Neural crest cell (in vitro differentiated cells): ENCODE data around the gene RPS26. TPM values are rescaled to one million over a fixed set of nuclear protein-coding genes. Genes with fewer than 3 reads are reported as not detected.

ENCODE experiments used
- DNase-seq: peaks from one replicate; pipeline ENCODE4 v3.0.0; 2021; ENCODE audit warnings: low read depth, mixed read lengths, low spot score
- H3K27ac Mint-ChIP-seq: one replicate; pipeline ENCODE4 v1.8.0; 2021; ENCODE audit warnings: mild to moderate bottlenecking, mixed read lengths; ENCODE audit not compliant: unreplicated experiment
- H3K27me3 Mint-ChIP-seq: 2 replicates; pipeline ENCODE4 v1.8.0; 2021; ENCODE audit warnings: low read depth, mild to moderate bottlenecking, mixed read lengths
- H3K36me3 Mint-ChIP-seq: 2 replicates; pipeline ENCODE4 v1.8.0; 2021; ENCODE audit warnings: low read depth, mild to moderate bottlenecking, mixed read lengths
- H3K4me1 Mint-ChIP-seq: 2 replicates; pipeline ENCODE4 v1.8.0; 2021; ENCODE audit warnings: mixed read lengths
- H3K4me3 Mint-ChIP-seq: one replicate; pipeline ENCODE4 v1.8.0; 2021; ENCODE audit warnings: mild to moderate bottlenecking, mixed read lengths
- H3K9me3 Mint-ChIP-seq: 2 replicates; pipeline ENCODE4 v1.8.0; 2021; ENCODE audit warnings: mixed read lengths
- CTCF ChIP-seq: fragments of 200-600 bp; sonication (generic); conservative IDR thresholded peaks from 2 replicates; pipeline ENCODE4 v1.5.0; 2021; ENCODE audit warnings: antibody characterized with exemption, mild to moderate bottlenecking
- total RNA-seq: library from RNA; stranded (reverse); gene quantifications from 2 replicates; pipeline ENCODE4 v1.2.1, GENCODE V29; 2021

Gene RPS26
- total RNA-seq, 1 donor from 2014 or later = 32.3 TPM

GRCh38 chr12:56086608-56087007, 44.9 kb downstream of the RPS26 start:
- peaks cover 12% of the 10 kb centered on the region for H3K27me3 Mint-ChIP-seq
- peaks cover 27% of the 10 kb centered on the region for H3K4me1 Mint-ChIP-seq
- DNase-seq = no peak
- no peak overlapping the region for H3K27ac Mint-ChIP-seq
- H3K9me3 Mint-ChIP-seq = no peaks in the 10 kb centered on the region
- no peak overlapping the region for H3K4me3 Mint-ChIP-seq
- H3K36me3 Mint-ChIP-seq = peaks cover 8% of the 10 kb centered on the region
- no peak for TF ChIP-seq CTCF

GRCh38 chr12:56087220-56087619, 45.5 kb downstream of the RPS26 start:
- Mint-ChIP-seq H3K27me3 (peaks cover 5% of the 10 kb centered on the region), H3K4me3 (no peak overlapping the region), H3K27ac (no peak overlapping the region), H3K4me1 (peaks cover 23% of the 10 kb centered on the region), H3K9me3 (no peaks in the 10 kb centered on the region), H3K36me3 (peaks cover 8% of the 10 kb centered on the region)
- DNase-seq = no peak
- TF ChIP-seq CTCF = no peak

Other genes starting within 250 kb of the RPS26 start
- gene SARNP, start 224.2 kb upstream of the RPS26 start, total RNA-seq = 121 and 123 TPM in 2 replicates
- 32.6 and 33.3 TPM in 2 replicates for gene ORMDL2, start 223.9 kb upstream of the RPS26 start, total RNA-seq
- 35.3 and 40.3 TPM in 2 replicates for gene DNAJC14, start 212.3 kb upstream of the RPS26 start, total RNA-seq
- gene MMP19, start 199.0 kb upstream of the RPS26 start, total RNA-seq = not detected in 2 replicates
- 54.0 and 56.8 TPM in 2 replicates for gene PYM1, start 114.0 kb upstream of the RPS26 start, total RNA-seq
- 17.1 and 18.8 TPM in 2 replicates for gene DGKA, start 110.8 kb upstream of the RPS26 start, total RNA-seq
- 36.9 and 39.9 TPM in 2 replicates for gene PMEL, start 75.9 kb upstream of the RPS26 start, total RNA-seq
- gene CDK2, start 75.1 kb upstream of the RPS26 start, total RNA-seq = 125 TPM in 2 replicates
- 86.5 and 97.3 TPM in 2 replicates for gene RAB5B, start 67.8 kb upstream of the RPS26 start, total RNA-seq
- gene SUOX, start 44.6 kb upstream of the RPS26 start, total RNA-seq = 30.4 and 33.7 TPM in 2 replicates
- gene IKZF4, start 20.9 kb upstream of the RPS26 start, total RNA-seq = 42.3 and 45.5 TPM in 2 replicates
- 144 and 152 TPM in 2 replicates for gene ERBB3, start 38.2 kb downstream of the RPS26 start, total RNA-seq
- gene PA2G4, start 62.6 kb downstream of the RPS26 start, total RNA-seq = 201 and 213 TPM in 2 replicates
- 4,478 and 4,582 TPM in 2 replicates for gene RPL41, start 74.7 kb downstream of the RPS26 start, total RNA-seq
- gene ZC3H10, start 76.3 kb downstream of the RPS26 start, total RNA-seq = 19.1 and 19.3 TPM in 2 replicates
- gene ESYT1, start 86.3 kb downstream of the RPS26 start, total RNA-seq = 118 and 121 TPM in 2 replicates
- 178 and 189 TPM in 2 replicates for gene MYL6B, start 110.7 kb downstream of the RPS26 start, total RNA-seq
- gene MYL6, start 116.4 kb downstream of the RPS26 start, total RNA-seq = 924 TPM in 2 replicates
- gene SMARCC2, start 147.6 kb downstream of the RPS26 start, total RNA-seq = 164 and 172 TPM in 2 replicates
- 48.3 and 48.6 TPM in 2 replicates for gene RNF41, start 180.0 kb downstream of the RPS26 start, total RNA-seq
- gene NABP2, start 182.4 kb downstream of the RPS26 start, total RNA-seq = 71.8 and 75.7 TPM in 2 replicates
- gene SLC39A5, start 188.1 kb downstream of the RPS26 start, total RNA-seq = 0.65 and 1.0 TPM in 2 replicates
- 61.4 and 68.0 TPM in 2 replicates for gene ANKRD52, start 216.5 kb downstream of the RPS26 start, total RNA-seq
- gene COQ10A, start 225.0 kb downstream of the RPS26 start, total RNA-seq = 23.2 and 23.3 TPM in 2 replicates